Measurements from ENCODE around the gene TMEM217. TPM values are rescaled to one million over a fixed set of nuclear protein-coding genes. Genes with fewer than 3 reads are reported as not detected.

Gene TMEM217
- polyA plus RNA-seq, 1 donor from 2014 or later: 0.32 TPM

DNA sequence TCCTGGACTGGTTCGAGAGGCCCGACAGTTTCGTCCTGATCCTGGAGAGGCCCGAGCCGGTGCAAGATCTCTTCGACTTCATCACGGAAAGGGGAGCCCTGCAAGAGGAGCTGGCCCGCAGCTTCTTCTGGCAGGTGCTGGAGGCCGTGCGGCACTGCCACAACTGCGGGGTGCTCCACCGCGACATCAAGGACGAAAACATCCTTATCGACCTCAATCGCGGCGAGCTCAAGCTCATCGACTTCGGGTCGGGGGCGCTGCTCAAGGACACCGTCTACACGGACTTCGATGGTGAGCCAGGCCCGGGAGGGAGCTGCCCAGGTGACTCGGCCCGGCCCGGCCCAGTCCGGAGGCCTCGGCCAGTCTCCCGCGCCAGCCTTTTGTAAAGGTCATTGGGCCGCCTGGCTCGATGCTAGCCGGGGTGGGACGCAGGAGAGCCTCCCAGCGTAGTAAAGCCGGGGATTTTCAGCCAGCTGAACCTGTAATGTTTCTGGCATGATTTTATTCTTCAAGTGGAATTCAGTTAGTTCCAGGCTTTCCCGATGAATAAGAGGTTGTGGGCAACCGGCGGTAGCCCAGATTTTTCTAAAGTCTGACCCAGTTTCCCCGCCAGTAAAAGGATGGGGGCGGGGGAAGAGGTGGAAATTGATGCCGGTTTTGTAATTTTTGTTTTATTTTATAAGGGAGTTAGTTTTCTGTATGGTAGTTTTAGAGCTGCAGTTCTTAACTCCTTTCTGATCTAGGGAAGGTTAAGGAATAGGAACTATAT, 86.6 kb downstream of the TMEM217 start:
- Histone ChIP-seq H3K9ac (ENCODE audit: low read length) (peak overlapping the region; percentile 77), H3K27me3 (ENCODE audit: insufficient read depth, low read depth, low read length) (peaks cover 4% of the 10 kb centered on the region), H3K9me3 (ENCODE audit: low read length) (no peaks in the 10 kb centered on the region), H3K36me3 (ENCODE audit: insufficient read depth, low read length) (no peaks in the 10 kb centered on the region), H3K79me2 (replicated peaks; ENCODE audit: insufficient read depth, low read length) (peaks cover 15% of the 10 kb centered on the region), H3K27ac (ENCODE audit: low read length) (peak overlapping the region; percentile 28), H4K20me1 (ENCODE audit: insufficient read depth) (no peaks in the 10 kb centered on the region), H3K4me3 (ENCODE audit: low read length) (peak overlapping the region; percentile 78), H2AFZ (ENCODE audit: low read depth, low read length) (peak overlapping the region; percentile 56), H3K4me2 (ENCODE audit: low read length) (peak overlapping the region; percentile 94), H3K9me2 (ENCODE audit: insufficient read depth, low read length) (no peaks in the 10 kb centered on the region), H3F3A (ENCODE audit: insufficient read depth, low read length, poor library complexity, severe bottlenecking) (peaks cover 3% of the 10 kb centered on the region)
- TF ChIP-seq CTCF (IDR thresholded peaks at IDR 0.05; ENCODE audit: poor library complexity, severe bottlenecking) (no peak), SMC3 (conservative IDR thresholded peaks at IDR 0.05; ENCODE audit: poor library complexity) (no peak), REST (IDR thresholded peaks at IDR 0.05; ENCODE audit: borderline replicate concordance) (no peak), POLR2AphosphoS5 (IDR thresholded peaks at IDR 0.05) (no peak), EZH2 (IDR thresholded peaks at IDR 0.05; ENCODE audit: borderline replicate concordance, insufficient read depth, low read length, poor library complexity, severe bottlenecking) (no peak), TAF1 (IDR thresholded peaks at IDR 0.05; ENCODE audit: low read depth) (no peak), MXI1 (conservative IDR thresholded peaks at IDR 0.05; ENCODE audit: poor library complexity, severe bottlenecking) (no peak), EP300 (conservative IDR thresholded peaks at IDR 0.05; ENCODE audit: poor library complexity, severe bottlenecking) (no peak), RAD21 (conservative IDR thresholded peaks at IDR 0.05) (no peak)

DNA sequence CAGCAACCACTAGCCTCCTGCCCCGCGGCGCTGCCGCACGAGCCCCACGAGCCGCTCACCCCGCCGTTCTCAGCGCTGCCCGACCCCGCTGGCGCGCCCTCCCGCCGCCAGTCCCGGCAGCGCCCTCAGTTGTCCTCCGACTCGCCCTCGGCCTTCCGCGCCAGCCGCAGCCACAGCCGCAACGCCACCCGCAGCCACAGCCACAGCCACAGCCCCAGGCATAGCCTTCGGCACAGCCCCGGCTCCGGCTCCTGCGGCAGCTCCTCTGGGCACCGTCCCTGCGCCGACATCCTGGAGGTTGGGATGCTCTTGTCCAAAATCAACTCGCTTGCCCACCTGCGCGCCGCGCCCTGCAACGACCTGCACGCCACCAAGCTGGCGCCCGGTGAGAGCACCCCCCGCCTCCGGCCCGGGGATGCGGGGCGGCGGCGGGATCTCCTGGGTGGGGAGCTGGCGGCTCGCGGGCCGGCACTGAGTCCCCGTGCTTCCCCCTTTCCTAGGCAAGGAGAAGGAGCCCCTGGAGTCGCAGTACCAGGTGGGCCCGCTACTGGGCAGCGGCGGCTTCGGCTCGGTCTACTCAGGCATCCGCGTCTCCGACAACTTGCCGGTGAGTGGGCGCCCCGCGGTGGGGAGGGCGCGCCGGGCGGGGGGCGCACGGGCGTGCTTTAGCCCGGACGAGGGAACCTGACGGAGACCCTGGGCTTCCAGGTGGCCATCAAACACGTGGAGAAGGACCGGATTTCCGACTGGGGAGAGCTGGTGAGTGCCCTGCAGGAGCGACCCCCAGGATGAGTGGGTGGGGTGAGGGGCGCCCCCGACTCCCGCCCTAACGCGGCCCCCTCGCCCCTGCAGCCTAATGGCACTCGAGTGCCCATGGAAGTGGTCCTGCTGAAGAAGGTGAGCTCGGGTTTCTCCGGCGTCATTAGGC, 87.4 kb downstream of the TMEM217 start:
- Histone ChIP-seq H4K20me1 (ENCODE audit: insufficient read depth) (no peaks in the 10 kb centered on the region), H3K79me2 (replicated peaks; ENCODE audit: insufficient read depth, low read length) (peaks cover 15% of the 10 kb centered on the region), H3K4me2 (ENCODE audit: low read length) (peak overlapping the region; percentile 94), H3K9ac (ENCODE audit: low read length) (peak overlapping the region; percentile 77), H3K9me3 (ENCODE audit: low read length) (no peaks in the 10 kb centered on the region), H3K9me2 (ENCODE audit: insufficient read depth, low read length) (no peaks in the 10 kb centered on the region), H3K36me3 (ENCODE audit: insufficient read depth, low read length) (no peaks in the 10 kb centered on the region), H2AFZ (ENCODE audit: low read depth, low read length) (peak overlapping the region; percentile 56), H3K27ac (ENCODE audit: low read length) (peak overlapping the region; percentile 40), H3K4me3 (ENCODE audit: low read length) (peak overlapping the region; percentile 78), H3K27me3 (ENCODE audit: insufficient read depth, low read depth, low read length) (peaks cover 4% of the 10 kb centered on the region), H3F3A (ENCODE audit: insufficient read depth, low read length, poor library complexity, severe bottlenecking) (peaks cover 3% of the 10 kb centered on the region)
- TF ChIP-seq EZH2 (IDR thresholded peaks at IDR 0.05; ENCODE audit: borderline replicate concordance, insufficient read depth, low read length, poor library complexity, severe bottlenecking): no peak
- peak; percentile 50 for TF ChIP-seq SMC3 (conservative IDR thresholded peaks at IDR 0.05; ENCODE audit: poor library complexity)
- TF ChIP-seq EP300 (conservative IDR thresholded peaks at IDR 0.05; ENCODE audit: poor library complexity, severe bottlenecking): no peak
- peak; percentile 50 for TF ChIP-seq MXI1 (conservative IDR thresholded peaks at IDR 0.05; ENCODE audit: poor library complexity, severe bottlenecking)
- peak; percentile 51 for TF ChIP-seq CTCF (IDR thresholded peaks at IDR 0.05; ENCODE audit: poor library complexity, severe bottlenecking)
- peak; percentile 34 for TF ChIP-seq TAF1 (IDR thresholded peaks at IDR 0.05; ENCODE audit: low read depth)
- TF ChIP-seq RAD21 (conservative IDR thresholded peaks at IDR 0.05): peak; percentile 36
- no peak for TF ChIP-seq REST (IDR thresholded peaks at IDR 0.05; ENCODE audit: borderline replicate concordance)
- no peak for TF ChIP-seq POLR2AphosphoS5 (IDR thresholded peaks at IDR 0.05)

Data from neural cell (in vitro differentiated cells).